Astrocyte (in vitro differentiated cells and primary cell): Measurements from ENCODE around the gene C2orf76. TPM values are rescaled to one million over a fixed set of nuclear protein-coding genes. Genes with fewer than 3 reads are reported as not detected.

Experiments
- DNase-seq: peaks from one replicate; pipeline ENCODE4 v3.0.0-alpha.2; 2010; ENCODE audit warnings: low read depth
- FAIRE-seq: peaks from 2 replicates; lab custom pipeline; 2011; peaks lifted over from hg19 to GRCh38; lab: Jason Lieb, UNC
- H2AFZ ChIP-seq: 2 replicates; pipeline ENCODE4 v1.6.0; 2012; ENCODE audit warnings: low read depth, low read length, inconsistent platforms
- H3K27ac ChIP-seq: 2 replicates; pipeline ENCODE4 v1.5.1; 2011; ENCODE audit warnings: low read depth, low read length, inconsistent platforms
- H3K27me3 ChIP-seq: 2 replicates; pipeline ENCODE4 v1.6.0; 2011; ENCODE audit warnings: low read length, inconsistent platforms; ENCODE audit not compliant: insufficient read depth
- H3K36me3 ChIP-seq: 2 replicates; pipeline ENCODE4 v1.5.1; 2011; ENCODE audit warnings: low read length, inconsistent platforms; ENCODE audit not compliant: insufficient read depth
- H3K4me1 ChIP-seq: 2 replicates; pipeline ENCODE4 v1.5.1; 2011; ENCODE audit warnings: low read length, inconsistent platforms; ENCODE audit not compliant: insufficient read depth
- H3K4me2 ChIP-seq: 2 replicates; pipeline ENCODE4 v1.6.0; 2012; ENCODE audit warnings: low read length, inconsistent platforms
- H3K4me3 ChIP-seq: 2 replicates; pipeline ENCODE4 v1.5.1; 2011; ENCODE audit warnings: low read depth, mild to moderate bottlenecking, low read length, inconsistent platforms; ENCODE audit not compliant: insufficient read depth
- H3K79me2 ChIP-seq: 2 replicates; pipeline ENCODE4 v1.6.0; 2012; ENCODE audit warnings: mild to moderate bottlenecking, low read length, inconsistent platforms; ENCODE audit not compliant: insufficient read depth
- H3K9ac ChIP-seq: 2 replicates; pipeline ENCODE4 v1.6.0; 2012; ENCODE audit warnings: mild to moderate bottlenecking, low read length, inconsistent platforms
- H3K9me3 ChIP-seq: 2 replicates; pipeline ENCODE4 v1.5.1; 2012; ENCODE audit warnings: low read depth, mild to moderate bottlenecking, low read length, inconsistent platforms; ENCODE audit not compliant: insufficient read depth
- H4K20me1 ChIP-seq: 2 replicates; pipeline ENCODE4 v1.6.0; 2012; ENCODE audit warnings: low read length, inconsistent platforms; ENCODE audit not compliant: insufficient read depth
- H3K27ac Mint-ChIP-seq: one replicate; pipeline ENCODE4 v1.8.0; 2021; ENCODE audit warnings: mild to moderate bottlenecking, mixed read lengths; ENCODE audit not compliant: unreplicated experiment
- H3K27me3 Mint-ChIP-seq: one replicate; pipeline ENCODE4 v1.8.0; 2021; ENCODE audit warnings: low read depth, mixed read lengths; ENCODE audit not compliant: unreplicated experiment
- H3K36me3 Mint-ChIP-seq: one replicate; pipeline ENCODE4 v1.8.0; 2021; ENCODE audit warnings: low read depth, mixed read lengths; ENCODE audit not compliant: unreplicated experiment
- H3K4me1 Mint-ChIP-seq: one replicate; pipeline ENCODE4 v1.8.0; 2021; ENCODE audit warnings: low read depth, mixed read lengths; ENCODE audit not compliant: unreplicated experiment
- H3K4me3 Mint-ChIP-seq: one replicate; pipeline ENCODE4 v1.8.0; 2021; ENCODE audit warnings: mild to moderate bottlenecking, moderate library complexity, mixed read lengths; ENCODE audit not compliant: unreplicated experiment
- H3K9me3 Mint-ChIP-seq: one replicate; pipeline ENCODE4 v1.8.0; 2021; ENCODE audit warnings: mild to moderate bottlenecking, mixed read lengths; ENCODE audit not compliant: unreplicated experiment
- EZH2 ChIP-seq: IDR thresholded peaks from 2 replicates; pipeline ENCODE4 v1.6.1; 2012; ENCODE audit warnings: mild to moderate bottlenecking, low read length, inconsistent platforms; ENCODE audit not compliant: insufficient read depth
- total RNA-seq: library from RNA; stranded (reverse); gene quantifications from 2 replicates; pipeline ENCODE4 v1.2.1, GENCODE V29; 2021
- TF ChIP-seq, protein P1 (sequence below): IDR thresholded peaks from 2 replicates; pipeline ENCODE4 v1.5.1; 2011; ENCODE audit warnings: low read depth, mild to moderate bottlenecking, inconsistent platforms, low read length, moderate library complexity; ENCODE audit not compliant: insufficient read depth

Gene C2orf76
- total RNA-seq, 1 donor from 2014 or later: 9.2 TPM

DNA sequence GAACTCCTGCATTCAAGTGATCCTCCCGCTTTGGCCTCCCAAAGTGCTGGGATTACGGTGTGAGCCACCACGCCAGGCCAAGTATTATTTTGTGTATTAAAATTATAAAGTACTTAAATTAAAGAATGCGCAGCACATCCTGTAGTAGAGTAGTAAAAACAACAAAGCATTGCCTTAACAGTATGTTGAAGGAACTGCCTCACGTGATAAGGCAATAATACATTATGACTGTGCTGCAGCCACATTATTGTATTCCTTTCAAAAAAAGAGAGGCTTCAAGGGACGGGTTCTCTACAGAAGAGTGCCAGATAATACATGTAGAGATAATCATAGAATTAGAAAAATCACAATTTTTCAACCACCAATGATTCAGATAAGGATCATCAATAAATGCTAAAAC, 33.7 kb downstream of the C2orf76 start:
- no peak for FAIRE-seq
- Histone ChIP-seq H3K9me3 (no peaks in the 10 kb centered on the region), H4K20me1 (no peaks in the 10 kb centered on the region), H3K4me1 (no peaks in the 10 kb centered on the region), H3K27me3 (no peaks in the 10 kb centered on the region), H3K9ac (no peak overlapping the region), H3K36me3 (no peaks in the 10 kb centered on the region), H3K79me2 (no peaks in the 10 kb centered on the region), H2AFZ (no peak overlapping the region), H3K27ac (no peak overlapping the region), H3K4me3 (no peak overlapping the region), H3K4me2 (no peak overlapping the region)
- Mint-ChIP-seq H3K4me3 (no peak overlapping the region), H3K27ac (no peak overlapping the region), H3K9me3 (no peaks in the 10 kb centered on the region), H3K36me3 (no peaks in the 10 kb centered on the region), H3K27me3 (no peaks in the 10 kb centered on the region), H3K4me1 (no peaks in the 10 kb centered on the region)
- no peak for DNase-seq
- no peak for TF ChIP-seq EZH2
- TF ChIP-seq, protein P1, sequence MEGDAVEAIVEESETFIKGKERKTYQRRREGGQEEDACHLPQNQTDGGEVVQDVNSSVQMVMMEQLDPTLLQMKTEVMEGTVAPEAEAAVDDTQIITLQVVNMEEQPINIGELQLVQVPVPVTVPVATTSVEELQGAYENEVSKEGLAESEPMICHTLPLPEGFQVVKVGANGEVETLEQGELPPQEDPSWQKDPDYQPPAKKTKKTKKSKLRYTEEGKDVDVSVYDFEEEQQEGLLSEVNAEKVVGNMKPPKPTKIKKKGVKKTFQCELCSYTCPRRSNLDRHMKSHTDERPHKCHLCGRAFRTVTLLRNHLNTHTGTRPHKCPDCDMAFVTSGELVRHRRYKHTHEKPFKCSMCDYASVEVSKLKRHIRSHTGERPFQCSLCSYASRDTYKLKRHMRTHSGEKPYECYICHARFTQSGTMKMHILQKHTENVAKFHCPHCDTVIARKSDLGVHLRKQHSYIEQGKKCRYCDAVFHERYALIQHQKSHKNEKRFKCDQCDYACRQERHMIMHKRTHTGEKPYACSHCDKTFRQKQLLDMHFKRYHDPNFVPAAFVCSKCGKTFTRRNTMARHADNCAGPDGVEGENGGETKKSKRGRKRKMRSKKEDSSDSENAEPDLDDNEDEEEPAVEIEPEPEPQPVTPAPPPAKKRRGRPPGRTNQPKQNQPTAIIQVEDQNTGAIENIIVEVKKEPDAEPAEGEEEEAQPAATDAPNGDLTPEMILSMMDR: no peak

DNA sequence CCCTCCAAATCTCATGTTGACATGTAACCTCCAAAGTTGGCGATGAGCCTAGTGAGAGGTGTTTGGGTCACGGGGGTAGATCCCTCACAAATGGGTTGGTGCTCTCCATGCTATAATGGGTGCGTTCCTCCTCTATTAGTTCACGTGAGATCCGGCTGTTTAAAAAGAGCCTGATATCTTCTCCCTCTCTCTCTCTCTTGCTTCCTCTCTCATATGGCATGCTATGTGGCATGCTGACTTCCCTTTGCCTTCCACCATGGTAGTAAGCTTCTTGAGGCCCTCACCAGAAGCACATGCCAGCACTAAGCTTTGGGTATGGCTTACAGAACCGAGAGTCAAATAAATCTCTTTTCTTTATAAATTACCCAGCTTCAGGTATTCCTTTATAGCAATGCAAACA, 39.2 kb downstream of the C2orf76 start:
- H3K9ac ChIP-seq: no peak overlapping the region
- Mint-ChIP-seq H3K4me1 (no peaks in the 10 kb centered on the region), H3K27me3 (no peaks in the 10 kb centered on the region), H3K27ac (no peak overlapping the region), H3K4me3 (no peak overlapping the region), H3K9me3 (no peaks in the 10 kb centered on the region), H3K36me3 (no peaks in the 10 kb centered on the region)
- H3K4me3 ChIP-seq: no peak overlapping the region
- no peak overlapping the region for H3K27ac ChIP-seq
- H4K20me1 ChIP-seq: no peaks in the 10 kb centered on the region
- TF ChIP-seq EZH2: no peak
- TF ChIP-seq, protein P1: no peak
- no peak overlapping the region for H2AFZ ChIP-seq
- H3K9me3 ChIP-seq: no peaks in the 10 kb centered on the region
- H3K36me3 ChIP-seq: no peaks in the 10 kb centered on the region
- no peaks in the 10 kb centered on the region for H3K4me1 ChIP-seq
- FAIRE-seq (no peak), DNase-seq (no peak)
- no peak overlapping the region for H3K4me2 ChIP-seq
- no peaks in the 10 kb centered on the region for H3K27me3 ChIP-seq
- H3K79me2 ChIP-seq: no peaks in the 10 kb centered on the region

DNA sequence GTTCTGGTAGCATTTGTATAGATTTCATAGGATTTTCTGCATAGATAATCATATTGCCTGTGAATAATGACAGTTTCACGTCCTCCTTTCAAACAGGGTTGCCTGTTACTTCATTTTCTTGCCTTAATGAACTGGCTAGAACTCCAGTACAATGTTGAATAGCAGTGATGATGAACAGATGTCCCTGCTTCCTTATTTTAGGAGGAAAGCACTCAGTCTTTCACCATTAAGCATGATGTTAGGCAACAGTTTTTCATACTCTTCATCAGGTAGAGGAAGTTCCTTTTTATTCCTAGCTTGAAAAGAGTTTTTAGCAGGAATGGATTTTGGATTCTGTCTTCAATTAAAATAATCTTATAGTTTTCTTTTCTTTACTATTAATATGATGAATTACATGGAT, 39.7 kb downstream of the C2orf76 start:
- Mint-ChIP-seq H3K27me3 (no peaks in the 10 kb centered on the region), H3K4me1 (no peaks in the 10 kb centered on the region), H3K4me3 (no peak overlapping the region), H3K27ac (no peak overlapping the region), H3K36me3 (no peaks in the 10 kb centered on the region), H3K9me3 (no peaks in the 10 kb centered on the region)
- Histone ChIP-seq H3K9me3 (no peaks in the 10 kb centered on the region), H3K79me2 (no peaks in the 10 kb centered on the region), H3K4me2 (no peak overlapping the region), H3K9ac (no peak overlapping the region), H2AFZ (no peak overlapping the region), H3K4me3 (no peak overlapping the region), H3K27ac (no peak overlapping the region), H3K36me3 (no peaks in the 10 kb centered on the region), H3K27me3 (no peaks in the 10 kb centered on the region), H4K20me1 (no peaks in the 10 kb centered on the region), H3K4me1 (no peaks in the 10 kb centered on the region)
- TF ChIP-seq, protein P1: no peak
- no peak for TF ChIP-seq EZH2
- DNase-seq (no peak), FAIRE-seq (no peak)
